ENCODE measurements around the gene CEBPB. TPM values are rescaled to one million over a fixed set of nuclear protein-coding genes. Genes with fewer than 3 reads are reported as not detected.
A peak's percentile ranks its signal among the peaks of the same experiment; 100 is the strongest.
"Not testable (repeated sequence)": the region's sequence is repeated elsewhere in the genome, so short reads cannot be mapped to it uniquely, and the experiment has no call there.

The CEBPB gene
- total RNA-seq, 1 experiment from 2014 or later = 27.9 TPM

GRCh38 chr20:50193199-50193835, 2.7 kb downstream of the CEBPB start:
- DNase-seq (ENCODE audit: low read depth) = peak; percentile 50

DNA sequence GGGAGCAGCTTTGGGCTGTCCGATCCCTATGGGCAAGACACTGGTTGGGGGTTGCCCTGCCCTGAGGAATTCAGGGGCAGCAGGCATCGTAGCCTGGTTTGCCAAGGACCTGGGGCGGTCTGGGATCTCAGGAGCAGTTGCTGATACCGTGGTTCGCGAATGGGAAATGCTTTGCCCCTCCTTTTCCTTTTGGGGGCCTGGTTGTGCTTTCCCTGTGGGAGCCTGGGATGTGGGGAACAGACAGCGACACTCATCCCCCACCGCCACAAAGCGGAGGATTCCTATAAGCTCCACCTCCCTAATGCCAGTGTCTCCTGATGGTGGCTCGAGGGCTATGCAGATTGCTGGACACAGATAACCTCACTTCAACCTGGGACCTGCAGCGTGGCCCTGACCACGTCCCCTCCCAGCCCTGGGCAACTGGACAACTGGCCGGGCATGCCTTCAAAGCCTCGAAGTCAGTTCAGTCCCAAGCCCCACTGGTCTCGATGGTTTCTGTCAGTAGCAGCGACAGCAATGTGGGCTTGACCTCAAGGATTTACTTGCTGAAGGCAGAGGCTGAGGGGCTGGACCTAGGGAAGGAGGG, 3.3 kb downstream of the CEBPB start:
- no peak for DNase-seq (ENCODE audit: low read depth)

DNA sequence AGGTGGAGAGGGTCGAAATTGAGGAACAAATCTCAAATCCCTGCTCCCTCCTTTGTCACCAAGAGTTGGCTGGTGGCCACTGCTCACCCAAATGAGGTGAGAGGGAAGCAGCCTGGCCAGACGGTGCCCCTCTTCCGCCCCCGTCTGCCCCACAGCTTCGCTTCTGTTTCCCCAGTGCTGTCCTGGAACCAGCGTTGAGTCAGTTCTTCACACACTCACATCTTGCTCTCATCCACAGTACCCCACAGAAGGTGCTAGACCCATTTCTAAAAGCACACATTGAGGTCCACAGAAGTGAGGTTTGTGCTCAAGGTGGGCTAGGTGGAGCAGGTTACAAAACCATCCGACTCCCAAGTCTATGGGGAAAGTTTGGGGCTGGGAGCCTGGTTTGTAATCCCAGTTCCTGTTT, 3.8 kb downstream of the CEBPB start:
- no peak for DNase-seq (ENCODE audit: low read depth)

- no peak for DNase-seq (ENCODE audit: low read depth)
Observed at GRCh38 chr20:50194831-50195523, 4.3 kb downstream of the CEBPB start.

DNA sequence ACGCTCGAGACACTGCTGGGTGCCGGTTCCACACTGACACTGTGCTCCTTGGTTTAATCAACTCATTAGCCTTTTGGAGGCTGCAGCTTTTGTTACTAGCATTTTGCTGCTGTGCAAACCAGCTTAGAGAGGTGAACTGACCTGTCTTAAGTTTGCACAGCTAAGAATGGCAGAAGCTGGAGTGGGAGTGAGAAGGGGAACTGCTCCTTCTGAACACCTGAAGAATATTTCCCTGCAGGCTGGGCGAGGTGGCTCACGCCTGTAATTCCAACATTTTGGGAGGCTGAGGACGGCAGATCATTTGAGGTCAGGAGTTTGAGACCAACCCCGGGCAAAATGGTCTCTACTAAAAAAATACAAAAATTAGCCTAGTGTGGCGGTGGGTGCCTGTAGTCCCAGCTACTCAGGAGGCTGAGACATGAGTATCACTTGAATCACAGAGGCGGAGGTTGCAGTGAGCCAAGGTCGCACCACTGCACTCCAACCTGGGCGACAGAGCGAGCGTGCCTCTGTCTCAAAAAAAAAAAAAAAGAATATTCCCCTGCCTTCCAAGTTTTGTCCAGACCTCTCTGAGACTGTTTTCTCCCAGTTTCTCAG, 5.0 kb downstream of the CEBPB start:
- no peak for DNase-seq (ENCODE audit: low read depth)

DNA sequence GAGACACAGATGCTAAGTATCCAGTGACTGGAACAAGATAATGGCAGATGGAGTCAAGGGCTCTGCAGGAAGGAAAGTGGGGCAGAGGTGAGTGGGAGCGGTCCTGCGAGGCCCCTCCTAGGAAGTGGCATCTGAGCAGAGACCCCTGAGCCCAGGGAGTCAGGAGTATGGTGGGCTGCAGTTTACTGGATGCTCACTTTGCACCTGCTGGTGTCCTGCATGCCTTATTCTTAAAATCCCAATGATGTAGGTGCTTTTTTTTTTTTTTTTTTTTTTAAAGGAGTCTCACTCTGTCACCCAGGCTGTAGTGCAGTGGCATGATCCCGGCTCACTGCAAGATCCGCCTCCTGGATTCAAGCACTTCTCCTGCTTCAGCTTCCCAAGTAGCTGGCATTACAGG, 5.6 kb downstream of the CEBPB start:
- no peak for DNase-seq (ENCODE audit: low read depth)

GRCh38 chr20:50196896-50197295, 6.3 kb downstream of the CEBPB start:
- no peak for DNase-seq (ENCODE audit: low read depth)

- no peak for DNase-seq (ENCODE audit: low read depth)
Observed at GRCh38 chr20:50197463-50198179, 7.0 kb downstream of the CEBPB start.

GRCh38 chr20:50198180-50198666, 7.6 kb downstream of the CEBPB start:
- no peak for DNase-seq (ENCODE audit: low read depth)

DNA sequence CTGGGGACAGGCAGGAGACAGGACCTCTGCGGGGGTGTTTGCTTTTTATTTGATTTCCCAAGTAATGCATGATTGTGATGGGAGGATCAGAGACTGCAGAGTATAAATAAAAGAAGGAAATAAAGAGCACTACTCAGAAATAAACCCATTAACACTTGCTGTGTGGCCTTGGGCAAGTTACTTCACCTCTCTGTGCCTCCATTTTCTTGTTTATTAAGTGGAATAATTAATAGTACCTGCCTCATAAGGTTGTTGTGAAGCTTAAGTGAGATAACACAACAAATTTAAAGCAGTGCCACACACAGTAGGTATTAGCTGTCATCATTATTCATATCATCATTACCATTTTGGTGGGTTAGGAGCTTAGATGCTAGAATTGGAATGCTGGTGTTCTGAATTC, 8.1 kb downstream of the CEBPB start:
- DNase-seq (ENCODE audit: low read depth) = no peak

GRCh38 chr20:50199703-50200102, 9.1 kb downstream of the CEBPB start:
- no peak for DNase-seq (ENCODE audit: low read depth)

- no peak for DNase-seq (ENCODE audit: low read depth)
Observed at GRCh38 chr20:50200482-50201104, 10.0 kb downstream of the CEBPB start.

DNA sequence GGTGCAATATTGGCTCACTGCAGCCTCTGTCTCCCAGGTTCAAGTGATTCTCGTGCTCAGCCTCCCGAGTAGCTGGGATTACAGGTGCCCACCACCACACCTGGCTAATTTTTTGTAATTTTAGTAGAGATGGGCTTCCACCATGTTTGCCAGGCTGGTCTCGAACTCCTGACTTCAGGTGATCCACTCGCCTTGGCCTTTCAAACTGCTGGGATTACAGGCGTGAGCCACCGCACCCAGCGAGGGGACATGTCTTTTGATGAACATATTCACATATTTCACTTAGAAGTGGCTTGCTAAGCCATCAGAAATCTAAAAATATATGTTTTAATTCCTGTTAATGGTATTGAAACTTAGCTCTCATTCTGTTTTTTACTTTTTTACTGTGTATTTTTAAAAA, 11.1 kb downstream of the CEBPB start:
- not testable (repeated sequence) for DNase-seq (ENCODE audit: low read depth)

DNA sequence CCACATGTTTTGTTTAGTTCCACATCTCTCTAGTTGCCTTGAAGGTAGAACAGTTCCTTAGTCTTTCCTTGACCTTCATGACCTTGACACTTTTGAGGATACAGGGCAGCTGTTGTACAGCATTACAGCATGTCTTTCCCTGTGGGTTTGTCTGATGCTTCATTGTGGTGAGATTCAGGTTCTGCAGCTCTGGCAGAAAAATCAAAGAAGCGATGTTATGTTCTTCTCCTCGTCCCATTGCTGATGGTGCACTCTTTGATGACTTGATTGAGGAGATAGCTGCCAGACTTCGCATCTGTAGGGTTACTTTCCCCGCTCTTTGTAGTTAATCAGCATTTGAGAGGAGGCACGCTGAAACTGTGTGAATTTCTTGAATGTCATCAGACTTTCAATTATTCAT, 12.0 kb downstream of the CEBPB start:
- peak; percentile 78 for DNase-seq (ENCODE audit: low read depth)

DNA sequence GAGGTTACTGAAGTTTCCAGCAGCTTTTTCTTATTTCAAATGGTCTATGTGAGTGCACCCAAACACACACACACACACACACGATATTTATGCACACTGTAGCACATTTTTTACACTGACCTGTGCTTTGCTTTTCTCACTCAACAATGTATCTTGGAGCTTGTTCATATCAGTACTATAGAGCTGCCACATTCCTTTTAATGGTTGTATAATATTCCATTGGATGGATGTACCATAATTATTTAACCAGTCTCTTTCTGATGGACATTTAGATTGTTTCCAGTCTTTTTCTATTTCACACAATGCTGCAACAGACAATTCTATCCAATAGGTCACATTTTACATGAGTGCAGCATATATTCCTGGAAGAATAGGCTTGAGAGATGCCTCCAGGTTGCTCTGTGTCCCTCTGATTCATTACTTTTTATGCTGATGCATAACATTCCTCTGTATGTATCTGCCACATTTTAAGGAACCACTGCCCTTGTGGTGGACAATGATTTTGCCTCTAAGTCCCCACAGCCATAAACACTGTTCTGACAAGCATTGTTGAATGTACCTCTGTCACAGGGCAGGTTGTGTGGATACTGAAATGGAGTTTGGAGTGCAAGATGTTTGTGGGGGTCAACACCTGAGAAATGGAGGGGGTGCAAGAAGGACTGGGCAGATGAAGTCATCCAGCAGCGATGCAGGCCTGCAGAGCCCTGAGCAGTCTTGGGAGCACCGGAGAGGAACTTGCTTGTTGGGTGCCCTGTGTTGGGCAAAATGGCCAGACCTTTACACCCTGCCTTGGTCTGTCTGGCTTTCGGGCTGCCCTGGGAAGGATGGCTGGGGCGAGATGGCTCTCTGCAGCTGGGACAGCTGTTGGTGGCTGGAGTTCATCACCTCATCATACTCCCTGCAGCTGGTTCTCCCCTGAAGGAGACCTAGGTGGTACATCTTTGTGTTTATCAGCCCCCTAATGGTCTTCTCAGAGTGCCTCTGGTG, 13.6 kb downstream of the CEBPB start:
- no peak for DNase-seq (ENCODE audit: low read depth)

DNA sequence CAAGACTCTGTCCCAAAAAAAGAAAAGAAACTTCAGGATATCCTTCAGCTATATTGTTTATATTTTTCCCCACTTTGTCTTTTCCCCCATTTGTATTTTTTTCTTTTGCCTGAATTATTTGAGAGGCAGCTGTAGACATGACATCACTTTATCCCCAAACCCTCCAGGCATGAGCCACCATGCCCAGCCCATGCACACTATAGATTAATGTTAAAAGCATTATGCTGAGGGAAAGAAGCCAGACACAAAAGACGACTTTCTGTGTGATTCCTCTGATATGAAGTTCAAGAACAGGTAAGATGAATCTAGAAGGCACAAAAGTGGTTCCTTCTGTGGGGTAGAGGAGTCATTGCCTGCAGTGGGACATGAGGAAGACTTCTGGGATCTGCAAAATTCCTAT, 16.4 kb downstream of the CEBPB start:
- DNase-seq (ENCODE audit: low read depth) = no peak

DNA sequence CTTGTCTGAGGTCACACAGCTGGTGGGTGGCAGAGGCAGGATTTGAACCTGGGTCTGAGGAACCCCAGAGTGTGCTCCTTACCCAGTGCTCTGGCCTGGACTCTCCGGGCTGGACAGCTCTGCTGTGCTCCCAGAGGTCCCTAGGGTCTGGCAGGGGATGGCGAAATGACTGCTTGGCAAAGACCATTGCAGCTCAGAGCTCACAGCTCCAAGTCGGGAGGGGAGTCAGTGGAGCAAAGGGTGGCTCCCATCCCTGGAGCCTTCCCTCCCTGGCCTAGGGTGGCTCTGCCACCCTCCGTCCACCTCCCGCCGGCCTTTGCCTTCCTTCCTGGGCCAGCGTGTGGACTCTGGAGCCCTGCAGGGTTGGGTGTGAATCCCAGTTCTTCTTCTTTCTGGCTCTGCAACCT, 17.5 kb downstream of the CEBPB start:
- DNase-seq (ENCODE audit: low read depth) = no peak

GRCh38 chr20:50208815-50209214, 18.2 kb downstream of the CEBPB start:
- not testable (repeated sequence) for DNase-seq (ENCODE audit: low read depth)

GRCh38 chr20:50210066-50210619, 19.5 kb downstream of the CEBPB start:
- no peak for DNase-seq (ENCODE audit: low read depth)

- no peak for DNase-seq (ENCODE audit: low read depth)
Observed at GRCh38 chr20:50211091-50211490, 20.5 kb downstream of the CEBPB start.

All from RPMI7951 (cell line).